Measurements from ENCODE around the gene UPK2.

The UPK2 gene

DNA sequence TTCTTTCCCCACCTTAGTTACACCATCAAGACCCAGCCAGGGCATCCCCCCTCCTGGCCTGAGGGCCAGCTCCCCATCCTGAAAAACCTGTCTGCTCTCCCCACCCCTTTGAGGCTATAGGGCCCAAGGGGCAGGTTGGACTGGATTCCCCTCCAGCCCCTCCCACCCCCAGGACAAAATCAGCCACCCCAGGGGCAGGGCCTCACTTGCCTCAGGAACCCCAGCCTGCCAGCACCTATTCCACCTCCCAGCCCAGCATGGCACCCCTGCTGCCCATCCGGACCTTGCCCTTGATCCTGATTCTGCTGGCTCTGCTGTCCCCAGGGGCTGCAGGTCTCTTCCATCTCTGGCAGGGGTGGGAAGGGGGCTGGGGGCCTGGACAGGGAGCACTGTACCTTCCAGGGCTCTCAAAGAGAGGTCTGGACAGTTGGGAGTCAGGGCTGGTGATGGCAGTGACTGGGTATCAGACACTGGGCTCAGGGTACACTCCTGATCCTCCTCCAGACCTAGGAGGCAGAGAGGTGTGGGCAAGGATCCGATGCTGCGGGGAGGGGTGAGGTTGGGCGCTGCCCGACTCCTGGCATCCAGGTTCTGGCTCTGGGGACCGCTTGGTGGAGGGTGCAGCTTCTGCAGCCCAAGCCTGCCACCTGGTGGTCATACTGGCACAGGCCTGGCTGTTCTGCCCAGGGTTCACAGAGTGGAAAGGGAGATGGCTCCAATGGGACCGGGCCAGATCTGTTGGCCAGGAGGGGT lies at the start of gene UPK2:
Gene UPK2, plus strand, starts transcription at position 205 of the 753 bp plus-strand sequence. Its CDS starts 53 bp downstream, at position 258.
- peak; percentile 83 for DNase-seq (ENCODE audit: low read depth)

DNA sequence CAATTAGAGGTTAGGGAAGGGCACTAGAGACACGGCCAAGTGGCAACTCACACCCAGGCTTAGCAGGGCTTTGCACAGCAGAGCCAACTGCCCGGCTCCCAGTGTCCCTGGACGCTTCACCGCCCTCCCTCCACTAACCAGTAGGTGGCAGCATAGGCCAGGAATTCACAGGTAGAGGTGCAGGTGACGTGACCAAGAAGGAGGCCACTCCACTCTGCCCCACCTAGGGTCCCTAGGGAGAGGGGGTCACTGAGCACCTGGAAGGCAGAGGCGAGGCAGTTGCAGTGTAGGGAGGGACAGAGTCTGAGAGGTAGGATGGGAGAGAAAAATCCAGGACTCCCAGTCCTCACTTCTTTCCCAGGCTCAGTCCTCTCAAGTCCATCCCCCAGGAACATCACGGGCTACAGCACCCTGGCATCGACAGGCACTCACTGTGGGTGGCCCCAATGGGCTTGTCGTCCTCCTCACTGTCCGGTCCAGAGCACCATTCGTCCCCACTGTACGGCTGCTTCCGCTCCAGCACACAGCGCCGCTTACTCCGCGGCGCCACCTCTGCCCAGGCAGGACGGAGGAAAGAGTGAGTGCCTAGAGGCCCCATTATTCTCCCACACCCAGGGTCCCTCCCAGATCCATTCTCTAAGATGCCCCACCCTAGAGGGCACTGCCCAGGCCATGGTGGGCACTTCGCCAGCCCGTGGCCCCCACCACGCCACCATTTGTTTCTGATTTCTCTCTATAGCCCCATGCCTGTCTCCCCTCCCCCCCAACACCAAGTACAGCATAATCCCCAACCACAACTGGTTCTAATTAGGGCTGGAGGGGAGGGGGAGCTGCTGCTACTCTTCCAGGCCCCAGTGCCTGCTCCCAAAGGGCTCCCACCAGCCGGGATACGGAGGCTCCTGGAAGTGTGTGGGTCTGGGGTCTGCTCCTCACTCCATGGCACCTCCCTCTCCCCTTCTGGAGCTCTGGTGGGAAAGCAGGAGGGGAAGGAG lies 48.8 kb upstream of the UPK2 start:
- DNase-seq (ENCODE audit: low read depth) = peak; percentile 76

DNA sequence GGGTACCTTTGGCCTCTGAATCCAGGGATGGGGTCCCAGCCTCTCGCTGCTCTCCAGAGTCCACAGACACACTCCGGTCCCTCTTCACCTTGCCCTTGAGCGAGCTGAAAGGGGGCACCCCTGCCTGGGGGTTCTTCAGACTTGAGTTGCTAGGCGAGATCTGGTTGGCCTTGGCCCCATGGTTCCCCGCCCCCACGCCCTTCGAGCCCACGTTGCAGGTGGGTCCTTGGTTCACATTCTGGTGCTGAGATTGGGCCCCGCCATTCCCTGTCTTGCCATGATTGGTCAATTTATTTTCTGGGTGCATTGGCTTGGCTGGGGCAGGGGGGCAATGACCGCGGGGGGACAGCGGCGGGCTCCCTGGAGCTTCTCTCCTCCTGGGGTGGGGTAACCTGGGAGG lies 47.8 kb upstream of the UPK2 start:
- DNase-seq (ENCODE audit: low read depth) = no peak

DNA sequence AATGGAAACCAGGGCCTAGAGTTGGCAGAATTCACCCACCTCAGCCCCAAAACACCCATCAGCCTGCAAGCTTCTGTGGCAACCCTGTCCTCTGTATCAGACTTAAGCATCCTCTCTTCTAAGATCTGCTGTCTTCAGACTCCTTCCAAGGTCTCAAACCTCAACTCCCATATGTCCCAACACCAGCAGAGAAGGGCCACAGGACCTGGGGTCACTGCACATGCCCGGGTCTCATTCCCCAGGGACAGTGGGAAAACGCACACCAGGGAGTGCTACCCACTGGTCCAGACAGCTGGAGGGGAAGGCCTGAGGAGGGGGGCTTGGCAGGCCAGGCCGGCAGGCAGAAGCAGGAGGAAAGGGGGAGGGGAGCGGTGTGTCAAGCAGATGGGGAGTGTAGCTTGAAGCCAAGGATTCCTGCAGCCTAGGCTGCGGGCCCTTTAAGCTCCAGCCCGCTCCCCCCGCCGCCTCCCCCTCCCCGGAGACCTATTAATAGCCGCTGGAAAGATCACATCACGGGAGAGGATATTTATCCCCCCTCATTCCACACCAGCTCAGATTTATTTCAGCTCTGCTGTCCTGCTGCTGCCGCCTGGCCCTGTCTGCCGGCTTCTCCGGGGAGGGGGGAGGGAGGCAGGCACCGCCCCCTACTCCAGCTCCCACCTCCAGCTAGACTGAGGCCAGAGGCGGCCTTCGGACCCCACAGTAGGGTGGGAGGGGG lies 47.0 kb upstream of the UPK2 start:
- DNase-seq (ENCODE audit: low read depth) = peak; percentile 96

DNA sequence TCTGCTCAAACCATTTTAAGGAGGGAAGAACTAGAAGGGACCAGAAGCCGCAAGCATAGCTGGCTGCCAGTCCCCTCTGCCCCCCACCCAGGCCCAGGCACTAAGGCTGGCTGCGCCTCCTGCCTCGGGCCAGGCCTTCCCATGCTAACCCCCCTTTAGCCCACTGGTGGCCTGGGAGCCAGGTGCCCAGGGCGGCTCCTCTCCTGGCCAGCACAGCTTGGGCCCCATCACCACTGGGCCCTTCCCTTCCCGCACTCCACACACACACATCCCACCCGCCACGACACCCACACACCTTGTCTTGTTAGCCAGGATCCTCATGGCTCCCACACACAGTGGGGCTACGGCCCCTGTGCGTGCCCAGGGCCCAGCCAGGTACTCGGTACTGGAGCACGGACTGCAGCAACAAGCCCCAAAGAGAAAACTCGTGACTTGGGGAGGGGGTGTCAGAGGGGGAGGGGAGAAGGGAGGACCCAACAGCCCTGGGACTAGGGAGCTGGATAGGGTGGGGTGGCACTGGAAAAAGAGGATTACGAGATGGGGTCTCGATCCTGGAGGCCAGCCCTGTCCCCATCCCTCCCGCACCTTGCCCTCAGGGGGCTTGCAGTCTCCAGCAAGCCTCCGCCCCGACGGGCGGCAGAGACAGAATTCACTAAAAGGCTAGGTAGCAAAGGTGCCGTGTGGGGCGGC lies 46.3 kb upstream of the UPK2 start:
- no peak for DNase-seq (ENCODE audit: low read depth)

DNA sequence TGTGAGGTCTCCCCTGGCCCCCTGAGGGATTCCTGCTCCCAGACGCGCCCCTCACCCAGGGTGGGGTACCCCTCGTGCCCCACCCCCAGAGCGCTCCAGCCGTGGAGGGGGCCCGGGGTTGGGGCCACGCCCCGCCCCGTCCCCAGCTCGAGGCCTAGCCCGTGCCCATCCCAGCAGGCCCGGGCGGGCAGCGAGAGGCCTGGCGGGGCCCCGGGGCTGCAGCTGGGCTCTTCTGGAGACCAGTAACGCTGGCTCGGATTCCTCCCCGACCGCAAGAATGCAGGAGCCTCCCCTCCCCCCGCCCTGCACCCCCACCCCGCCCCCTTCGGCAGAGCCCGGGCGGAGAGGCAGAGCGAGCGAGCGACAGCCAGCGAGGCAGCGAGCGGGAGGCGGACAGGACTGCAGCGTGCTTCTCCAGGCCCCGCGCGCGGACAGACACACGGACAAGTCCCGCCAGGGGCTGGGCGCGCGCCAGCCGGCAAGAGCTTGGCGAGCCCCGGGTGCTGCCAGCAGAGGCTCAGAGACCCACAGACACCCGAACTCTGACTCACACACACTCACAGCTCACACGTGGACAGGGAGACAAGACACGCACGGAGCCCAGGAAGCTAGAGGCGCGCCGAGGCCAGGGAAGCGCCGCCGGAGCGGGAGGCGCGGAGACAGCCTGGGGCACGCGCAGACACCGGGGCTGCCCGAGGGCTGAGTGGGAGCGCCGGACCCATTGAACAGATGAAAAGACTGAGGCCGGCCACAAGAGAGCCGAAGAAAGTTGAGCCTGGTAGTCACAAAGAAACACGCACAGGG lies 45.6 kb upstream of the UPK2 start:
- peak; percentile 96 for DNase-seq (ENCODE audit: low read depth)

DNA sequence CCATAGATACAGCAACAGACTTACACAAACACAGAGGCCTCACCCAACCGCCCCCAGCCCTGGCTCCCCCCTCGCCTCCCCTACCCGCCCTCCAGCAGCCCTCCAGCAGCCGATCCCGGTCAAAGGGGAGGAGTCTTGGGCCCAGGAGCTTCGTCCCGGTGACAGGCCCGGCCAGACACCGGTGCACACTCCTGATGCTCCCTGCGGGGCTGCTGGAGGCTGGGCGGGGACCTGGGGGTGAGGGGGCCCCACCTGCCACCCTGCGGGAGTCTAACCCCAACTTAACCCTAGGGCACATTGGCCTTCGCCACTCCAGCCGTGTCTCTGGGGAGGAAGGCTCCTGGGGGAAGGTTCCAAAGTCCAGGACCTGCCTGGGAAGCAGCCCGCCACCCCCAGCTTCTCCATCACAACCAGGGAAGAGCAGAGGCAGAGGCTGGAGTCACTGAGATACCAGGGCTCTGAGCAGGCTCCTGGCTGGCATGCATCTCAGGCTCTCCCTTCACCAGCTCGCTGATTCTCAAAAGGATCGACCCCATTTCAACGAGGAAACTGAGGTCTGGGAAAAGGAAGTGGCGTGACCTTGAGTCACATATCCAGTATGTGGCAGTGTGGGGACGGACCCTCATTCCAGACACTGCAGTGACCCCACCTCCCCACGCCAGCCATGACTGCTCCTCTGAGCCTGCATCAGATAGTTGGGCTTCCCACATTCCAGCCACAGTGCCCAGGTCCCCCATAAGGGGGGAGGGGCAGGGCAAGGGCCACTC lies 44.8 kb upstream of the UPK2 start:
- peak; percentile 80 for DNase-seq (ENCODE audit: low read depth)

DNA sequence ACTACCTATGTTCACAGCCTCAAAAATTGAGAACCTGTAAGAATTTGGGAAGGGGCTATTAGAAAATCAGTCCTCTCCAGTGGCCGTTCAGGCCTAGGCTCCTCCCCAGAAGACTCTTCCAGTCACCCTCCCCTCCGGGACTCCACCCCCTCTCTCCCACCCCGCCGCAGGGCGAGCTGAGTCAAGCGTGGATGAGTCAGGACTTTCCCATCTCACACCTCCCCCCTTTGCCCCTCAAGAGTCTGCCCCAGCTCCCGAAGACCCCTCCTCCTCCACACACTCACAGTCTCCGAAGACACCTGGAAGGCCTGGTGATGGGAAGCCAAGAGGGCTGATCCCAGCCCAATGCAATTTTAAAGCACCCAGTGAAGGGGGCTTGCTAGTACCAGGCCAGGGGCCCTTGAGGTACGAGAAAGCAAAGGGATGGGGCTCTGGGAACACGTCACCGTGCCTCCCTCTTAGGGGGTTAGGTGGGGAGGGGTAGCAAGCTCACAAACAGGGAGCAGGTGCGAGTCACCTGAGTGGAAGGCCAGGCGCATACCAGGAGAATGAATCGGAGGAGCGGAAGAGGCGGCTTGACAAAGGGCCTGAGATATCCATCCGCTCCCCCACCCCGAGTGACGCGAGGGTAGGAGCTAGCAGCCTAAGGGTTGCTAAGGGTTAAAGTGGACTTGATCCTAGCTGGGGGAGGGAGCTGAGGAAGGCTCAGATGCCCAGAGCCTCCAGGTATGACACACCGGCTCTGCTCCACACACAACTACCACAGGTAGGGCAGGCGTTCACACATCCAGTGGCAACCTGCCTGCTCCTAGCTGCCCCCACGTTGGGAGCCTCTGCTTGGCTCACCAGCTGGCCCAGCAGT lies 44.0 kb upstream of the UPK2 start:
- DNase-seq (ENCODE audit: low read depth) = peak; percentile 94

DNA sequence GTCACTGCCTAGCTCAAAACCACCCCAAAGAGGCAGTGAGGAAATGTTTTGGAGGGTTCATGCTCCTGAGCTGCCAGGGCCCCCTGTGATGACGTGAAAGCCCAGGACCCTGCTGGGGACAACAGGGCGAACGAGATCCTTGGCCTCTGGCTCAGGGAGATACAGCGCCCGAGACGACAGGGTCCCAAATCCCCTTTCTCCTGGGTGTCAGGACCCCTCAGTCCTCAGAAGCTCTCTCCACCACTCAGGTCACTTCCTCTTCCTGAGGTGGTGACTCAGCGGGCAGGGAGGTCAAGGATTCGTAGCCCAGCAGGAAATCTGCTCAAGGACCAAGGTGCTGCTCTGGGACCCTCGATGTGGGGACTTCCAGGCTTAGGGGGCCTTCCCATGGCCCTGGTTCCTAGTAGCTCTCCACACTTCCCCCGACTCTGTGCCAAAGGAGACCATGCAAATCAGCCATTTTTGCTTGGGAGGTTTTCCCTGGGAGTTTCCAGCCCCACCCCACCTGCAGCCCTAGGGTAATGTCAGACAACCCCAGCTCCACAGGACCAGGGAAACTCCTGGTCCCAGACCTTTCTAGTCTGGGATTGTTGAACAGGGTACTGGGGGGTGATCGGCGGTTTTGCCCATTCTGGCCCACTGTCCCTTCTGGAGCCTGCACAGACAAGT lies 43.2 kb upstream of the UPK2 start:
- peak; percentile 55 for DNase-seq (ENCODE audit: low read depth)

DNA sequence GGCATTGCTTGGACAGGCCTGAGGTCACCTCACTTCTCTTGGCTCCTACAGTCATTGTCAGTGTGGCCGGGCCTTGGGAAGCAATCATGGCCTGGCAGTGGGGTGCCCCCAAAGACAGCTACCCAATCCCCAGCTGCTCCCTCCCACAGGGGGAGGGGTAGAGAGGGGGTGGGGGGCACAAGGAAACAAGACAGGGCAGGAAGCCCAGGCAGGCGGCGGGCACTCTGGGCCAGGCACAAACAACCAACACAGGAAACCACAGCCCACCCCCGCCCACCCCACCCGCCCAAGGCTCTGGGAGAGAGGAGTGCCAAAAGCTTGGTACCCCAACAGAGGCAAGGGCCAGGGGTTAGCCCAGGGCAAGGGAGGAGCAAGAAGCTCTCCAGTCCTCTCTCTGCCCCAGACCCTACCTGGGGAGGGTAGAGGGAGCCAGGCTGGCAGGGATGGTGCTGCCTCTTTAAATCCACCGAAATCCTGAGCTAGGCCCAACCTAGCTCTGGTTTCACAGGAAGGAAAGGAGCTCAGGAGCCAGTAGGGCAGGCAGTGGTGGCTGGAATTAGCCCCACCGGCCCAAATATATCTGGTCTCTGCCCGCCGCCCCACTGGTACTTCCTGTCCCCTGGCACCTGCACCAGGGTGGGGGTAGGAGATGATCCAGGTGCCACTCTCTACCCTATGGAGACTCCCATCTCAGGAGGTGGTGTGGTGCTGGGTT lies 42.5 kb upstream of the UPK2 start:
- no peak for DNase-seq (ENCODE audit: low read depth)

DNA sequence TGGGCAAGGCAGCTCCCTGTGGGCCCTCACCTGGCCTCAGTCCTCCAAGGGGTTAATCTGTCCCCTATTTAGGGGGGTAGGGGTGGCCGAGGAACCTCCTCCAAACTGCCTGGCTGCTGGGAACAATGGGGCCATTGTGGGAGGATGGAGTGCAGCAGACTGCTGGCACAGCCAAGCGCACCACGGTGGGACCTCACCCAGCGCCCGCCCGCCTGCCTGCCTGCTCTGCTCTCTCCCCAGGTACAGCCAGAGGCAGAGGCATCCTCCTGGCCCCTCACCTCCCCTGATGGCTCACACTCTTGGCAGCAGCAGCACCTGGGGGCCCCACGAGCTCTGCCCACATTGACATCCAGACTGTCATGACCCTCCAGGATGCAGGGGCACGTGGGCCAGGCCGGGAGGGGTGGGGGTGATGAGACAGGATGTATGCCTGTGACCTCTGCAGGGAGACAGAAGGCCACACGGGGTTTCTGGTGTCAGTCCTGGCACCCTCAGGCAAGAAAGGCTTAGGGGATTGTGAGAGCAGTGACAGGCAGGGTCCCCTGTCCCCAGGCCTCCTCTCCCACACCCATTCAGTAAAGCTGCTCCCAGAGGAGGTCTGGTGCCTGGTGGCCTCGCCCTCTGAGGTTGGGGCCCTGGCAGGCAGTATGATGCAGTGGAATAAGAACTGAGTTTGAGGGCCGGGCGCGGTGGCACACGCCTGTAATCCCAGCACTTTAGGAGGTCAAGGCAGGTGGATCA lies 41.8 kb upstream of the UPK2 start:
- DNase-seq (ENCODE audit: low read depth) = peak; percentile 45

DNA sequence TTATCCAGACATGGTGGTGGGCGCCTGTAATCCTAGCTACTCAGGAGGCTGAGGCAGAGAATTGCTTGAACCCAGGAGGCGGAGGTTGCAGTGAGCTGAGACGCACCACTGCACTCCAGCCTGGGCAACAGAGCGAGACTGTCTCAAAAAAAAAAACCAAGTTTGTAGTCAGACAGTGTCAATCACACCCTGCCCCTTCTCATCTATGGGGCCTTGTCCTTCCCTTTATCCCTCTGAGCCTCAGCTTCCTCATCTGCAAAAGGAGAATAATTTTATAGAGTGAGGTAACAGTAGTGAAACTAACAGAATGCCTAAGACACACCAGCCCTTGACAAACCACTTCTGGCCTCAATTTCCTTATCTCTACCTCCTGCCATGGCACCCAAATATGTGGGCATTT lies 41.1 kb upstream of the UPK2 start:
- DNase-seq (ENCODE audit: low read depth) = no peak

DNA sequence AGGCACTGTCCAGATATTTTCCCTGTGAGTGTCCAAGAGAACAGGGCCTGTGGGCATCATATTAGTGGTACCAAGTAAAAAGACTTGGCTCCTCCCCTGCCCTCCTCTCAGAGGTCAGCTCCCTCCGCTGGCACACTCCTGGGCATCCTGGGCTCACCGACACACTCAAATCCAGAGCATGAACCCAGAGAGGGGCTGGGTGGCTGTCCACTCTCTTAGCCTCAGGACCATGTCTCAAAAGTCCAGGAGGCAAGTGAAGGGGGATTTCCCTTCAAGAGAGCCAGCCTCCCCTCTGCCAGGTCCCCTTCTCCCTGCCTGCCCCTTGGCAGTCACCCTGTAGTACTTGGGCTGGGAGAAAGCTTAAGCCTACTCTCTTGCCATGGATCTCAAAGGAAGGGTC lies 40.7 kb upstream of the UPK2 start:
- DNase-seq (ENCODE audit: low read depth) = no peak

DNA sequence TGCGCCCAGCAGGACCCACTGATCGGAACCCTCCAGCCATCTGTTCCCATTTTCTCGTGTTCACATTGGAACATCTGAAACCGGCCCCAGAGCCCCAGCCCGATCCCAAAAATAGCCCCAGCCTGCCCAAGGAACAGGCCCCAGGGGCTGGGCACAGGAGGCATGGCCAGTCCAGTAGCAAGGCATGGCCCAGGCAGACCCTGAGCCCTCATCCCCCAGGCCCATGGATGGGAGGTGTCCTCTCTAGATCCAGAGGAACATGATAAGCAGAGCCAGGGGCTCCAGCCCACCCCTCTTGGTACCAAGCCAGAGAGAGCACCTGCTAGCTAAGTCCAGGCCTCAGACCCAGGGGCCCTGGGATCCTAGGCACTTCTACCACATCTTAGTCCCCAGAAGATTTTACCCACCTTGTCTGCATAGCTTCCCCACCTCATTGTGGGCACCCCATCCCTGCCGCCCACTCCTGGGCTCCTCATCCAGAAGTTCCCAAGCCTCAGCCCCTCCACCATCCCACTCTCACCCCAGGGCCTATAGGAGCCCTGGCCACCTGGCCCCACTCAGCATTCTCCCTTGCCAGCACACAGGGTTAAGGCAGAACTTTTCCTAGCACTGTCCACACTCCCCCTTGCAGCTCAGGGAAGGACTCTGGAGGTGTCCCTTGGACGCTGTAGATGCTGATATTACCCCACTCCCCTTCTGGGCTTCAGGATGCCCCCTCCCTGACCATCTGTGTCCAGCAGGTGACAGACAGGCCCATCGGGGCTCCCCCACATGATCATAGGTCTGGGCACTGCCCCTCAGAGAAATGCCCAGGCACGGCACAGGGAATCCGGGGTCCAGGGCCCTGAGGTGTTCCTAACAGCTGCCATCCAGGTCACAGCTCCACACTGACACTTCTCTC lies 39.9 kb upstream of the UPK2 start:
- DNase-seq (ENCODE audit: low read depth) = no peak

DNA sequence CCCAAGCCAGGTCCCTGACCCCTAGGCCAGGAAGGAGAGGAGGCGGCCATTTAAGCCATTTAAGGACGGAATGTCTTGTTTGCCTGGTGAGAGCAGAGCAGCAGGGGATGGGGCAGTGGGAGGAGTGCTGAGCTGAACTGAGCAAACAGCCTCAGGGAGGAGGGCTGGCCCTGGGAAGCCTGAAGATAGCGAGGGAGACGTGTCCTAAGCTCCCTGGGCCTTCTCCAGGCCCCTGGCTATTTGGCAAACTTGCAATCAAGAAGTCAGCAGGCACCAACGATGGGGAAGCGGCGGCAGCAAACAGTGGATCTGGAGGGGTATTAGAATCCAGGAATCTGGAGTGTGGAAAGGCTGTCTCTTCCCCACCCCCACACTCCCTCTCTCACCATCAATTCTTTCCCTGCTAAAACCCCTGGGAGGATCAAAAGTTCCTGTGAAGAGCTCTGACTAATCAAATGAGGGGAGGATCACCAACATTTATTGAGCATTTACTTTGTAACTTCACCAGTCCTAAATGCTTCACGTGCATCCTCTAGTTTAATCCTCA lies 39.2 kb upstream of the UPK2 start:
- DNase-seq (ENCODE audit: low read depth) = peak; percentile 98

Data from EH (cell line).